GM19438 (cell line): ENCODE results near the gene TMC8.
"Not testable (repeated sequence)": the region's sequence is repeated elsewhere in the genome, so short reads cannot be mapped to it uniquely, and the experiment has no call there.

ENCODE experiments used
- ATAC-seq: cut with Tn5 transposase; IDR thresholded peaks from one replicate; pipeline ENCODE4 v1.9.1; 2021; ENCODE audit warnings: low read depth; ENCODE audit not compliant: unreplicated experiment

Gene TMC8

DNA sequence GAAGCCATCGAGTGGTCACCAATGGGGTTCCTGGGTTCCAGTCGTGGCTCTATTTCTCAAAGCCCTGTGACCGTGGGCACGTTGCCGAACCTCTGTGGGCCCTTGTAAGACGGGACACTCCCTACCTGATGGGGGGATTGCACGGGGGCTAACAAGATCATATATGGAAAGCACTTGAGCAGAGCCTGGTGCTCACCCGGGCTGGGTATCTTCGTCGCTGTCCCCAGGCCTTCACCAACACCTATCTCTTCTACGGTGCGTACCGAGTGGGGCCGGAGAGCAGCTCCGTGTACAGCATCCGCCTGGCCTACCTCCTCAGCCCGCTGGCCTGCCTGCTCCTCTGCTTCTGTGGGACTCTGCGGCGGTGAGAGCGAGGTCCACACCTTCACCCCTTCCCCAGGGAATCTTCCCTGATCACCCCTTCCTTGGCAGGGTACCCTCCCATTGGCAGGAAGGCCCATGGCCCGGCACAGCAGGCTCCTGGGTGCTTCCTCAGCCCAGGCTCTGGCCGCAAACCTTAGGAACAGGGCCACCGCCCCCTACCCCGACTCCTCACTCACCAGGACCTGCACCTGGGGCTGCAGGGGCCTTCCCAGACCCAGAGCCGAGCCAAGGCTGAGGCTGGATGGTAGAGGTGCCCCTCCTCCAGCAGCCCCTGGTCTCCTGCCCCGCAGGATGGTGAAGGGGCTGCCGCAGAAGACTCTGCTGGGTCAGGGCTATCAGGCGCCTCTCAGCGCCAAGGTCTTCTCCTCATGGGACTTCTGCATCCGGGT lies 2.8 kb downstream of the TMC8 start:
- no peak for ATAC-seq

DNA sequence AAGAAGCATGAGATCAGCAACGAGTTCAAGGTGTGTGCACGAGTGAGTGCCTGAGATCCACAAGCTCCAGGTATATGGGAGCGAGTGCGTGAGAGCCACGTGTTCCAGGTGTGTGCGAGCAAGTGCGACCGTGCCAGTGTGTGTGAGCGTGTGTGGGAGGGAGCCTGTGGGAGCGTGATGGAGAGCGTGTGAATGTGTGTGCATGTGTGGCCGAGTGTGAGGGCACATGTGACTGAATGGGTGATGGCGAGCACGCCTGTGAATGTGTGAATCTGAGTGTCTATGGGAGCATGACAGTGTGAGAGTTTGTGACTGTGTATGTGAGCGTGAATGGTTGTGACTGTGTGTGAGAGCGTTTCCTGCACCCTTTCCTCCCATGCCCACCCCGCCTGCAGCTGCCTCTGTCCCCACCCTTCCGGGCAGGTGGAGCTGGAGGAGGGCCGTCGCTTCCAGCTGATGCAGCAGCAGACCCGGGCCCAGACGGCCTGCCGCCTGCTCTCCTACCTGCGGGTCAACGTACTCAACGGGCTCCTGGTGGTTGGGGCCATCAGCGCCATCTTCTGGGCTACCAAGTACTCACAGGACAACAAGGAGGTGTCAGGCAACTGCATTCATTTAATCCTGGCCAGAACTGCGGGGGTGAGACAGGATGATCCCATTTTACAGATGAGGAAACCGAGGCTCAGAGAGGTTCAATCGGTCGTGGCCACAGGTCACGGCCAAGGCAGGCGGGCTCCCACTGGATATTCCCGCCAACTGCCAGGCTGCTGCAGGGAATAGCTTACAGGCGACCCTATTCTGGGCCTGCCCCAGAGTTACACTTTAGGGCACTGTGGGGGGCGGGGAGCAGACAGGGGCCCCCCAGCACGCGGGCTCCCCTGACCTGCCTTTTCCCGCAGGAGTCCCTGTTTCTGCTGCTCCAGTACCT lies 3.7 kb downstream of the TMC8 start:
- no peak for ATAC-seq

DNA sequence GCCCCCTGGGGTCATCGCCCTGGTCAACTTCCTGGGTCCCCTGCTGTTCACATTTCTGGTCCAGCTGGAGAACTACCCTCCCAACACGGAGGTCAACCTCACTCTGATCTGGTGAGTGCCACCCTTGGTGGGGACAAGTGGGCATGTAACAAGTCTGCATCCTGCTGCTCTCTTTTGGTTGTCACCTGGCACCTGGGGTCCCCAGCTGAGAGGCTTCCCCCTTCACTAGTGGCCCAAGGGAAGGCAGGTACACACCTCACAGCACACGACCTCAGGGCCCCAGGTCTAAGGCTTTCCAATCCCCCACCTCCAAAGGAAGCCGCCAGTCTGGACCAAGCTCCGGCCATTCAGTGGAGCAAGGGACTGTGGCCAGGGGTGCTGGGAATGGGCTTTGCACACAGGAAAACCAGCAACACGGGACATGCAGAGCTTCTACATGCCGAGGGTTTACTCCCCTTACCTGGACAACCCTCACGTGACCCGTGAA lies 4.4 kb downstream of the TMC8 start:
- ATAC-seq, result no peak

DNA sequence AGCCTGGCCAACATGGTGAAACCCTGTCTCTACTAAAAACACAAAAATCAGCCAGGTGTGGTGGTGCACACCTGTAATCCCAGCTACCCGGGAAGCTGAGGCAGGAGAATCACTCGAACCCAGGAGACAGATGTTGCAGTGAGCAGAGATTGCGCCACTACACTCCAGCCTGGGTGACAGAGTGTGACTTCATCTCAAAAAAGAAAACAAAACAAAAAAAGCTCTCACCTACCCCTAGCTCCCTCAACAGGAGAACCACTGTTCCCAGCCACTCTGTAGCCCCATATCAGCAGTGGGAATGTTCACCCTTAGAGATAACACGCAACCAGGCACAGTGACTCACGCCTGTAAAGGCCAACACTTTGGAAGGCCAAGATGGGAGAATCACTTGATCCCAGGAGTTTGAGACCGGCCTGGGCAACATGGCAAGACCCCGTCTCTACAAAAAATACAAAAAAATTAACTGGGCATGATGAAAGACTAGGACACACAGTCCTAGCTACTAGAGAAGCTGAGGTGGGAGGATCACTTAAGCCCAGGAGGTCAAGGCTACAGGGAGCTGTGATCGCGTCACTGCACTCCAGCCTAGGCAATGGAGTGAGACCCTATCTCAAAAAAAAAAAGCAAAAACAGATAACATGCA lies 5.4 kb downstream of the TMC8 start:
- no peak for ATAC-seq

DNA sequence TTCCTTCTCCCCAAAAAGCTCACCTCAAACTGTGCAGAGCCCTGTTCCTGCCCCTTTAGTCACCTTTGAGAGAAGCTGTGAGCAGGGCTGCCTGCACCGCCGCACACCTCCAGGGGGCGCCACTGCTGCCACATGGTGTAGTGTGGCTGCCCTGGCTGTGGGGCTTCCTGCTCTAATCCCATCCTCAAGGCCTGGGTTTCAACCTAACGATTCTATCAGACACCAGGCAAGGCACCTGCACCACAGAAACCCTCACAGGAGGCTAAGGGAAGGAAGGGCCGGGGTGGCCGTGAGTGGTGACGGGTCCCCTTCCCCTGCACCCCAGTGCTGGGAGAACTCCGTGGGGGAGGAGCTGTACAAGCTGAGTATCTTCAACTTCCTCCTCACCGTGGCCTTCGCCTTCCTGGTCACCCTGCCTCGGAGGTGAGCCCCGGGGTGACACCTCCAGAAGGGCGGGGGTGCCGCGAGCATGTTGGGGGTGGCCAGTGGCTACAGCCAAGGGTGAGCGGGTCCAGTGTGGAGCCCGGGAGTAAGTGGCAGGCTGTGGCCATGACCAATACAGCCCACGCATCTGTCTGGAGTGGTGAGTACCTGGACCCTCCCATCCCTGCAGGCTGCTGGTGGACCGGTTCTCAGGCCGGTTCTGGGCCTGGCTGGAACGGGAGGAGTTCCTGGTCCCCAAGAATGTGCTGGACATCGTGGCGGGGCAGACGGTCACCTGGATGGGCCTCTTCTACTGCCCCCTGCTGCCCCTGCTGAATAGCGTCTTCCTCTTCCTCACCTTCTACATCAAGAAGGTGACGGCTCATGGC lies 7.0 kb downstream of the TMC8 start:
- no peak for ATAC-seq

DNA sequence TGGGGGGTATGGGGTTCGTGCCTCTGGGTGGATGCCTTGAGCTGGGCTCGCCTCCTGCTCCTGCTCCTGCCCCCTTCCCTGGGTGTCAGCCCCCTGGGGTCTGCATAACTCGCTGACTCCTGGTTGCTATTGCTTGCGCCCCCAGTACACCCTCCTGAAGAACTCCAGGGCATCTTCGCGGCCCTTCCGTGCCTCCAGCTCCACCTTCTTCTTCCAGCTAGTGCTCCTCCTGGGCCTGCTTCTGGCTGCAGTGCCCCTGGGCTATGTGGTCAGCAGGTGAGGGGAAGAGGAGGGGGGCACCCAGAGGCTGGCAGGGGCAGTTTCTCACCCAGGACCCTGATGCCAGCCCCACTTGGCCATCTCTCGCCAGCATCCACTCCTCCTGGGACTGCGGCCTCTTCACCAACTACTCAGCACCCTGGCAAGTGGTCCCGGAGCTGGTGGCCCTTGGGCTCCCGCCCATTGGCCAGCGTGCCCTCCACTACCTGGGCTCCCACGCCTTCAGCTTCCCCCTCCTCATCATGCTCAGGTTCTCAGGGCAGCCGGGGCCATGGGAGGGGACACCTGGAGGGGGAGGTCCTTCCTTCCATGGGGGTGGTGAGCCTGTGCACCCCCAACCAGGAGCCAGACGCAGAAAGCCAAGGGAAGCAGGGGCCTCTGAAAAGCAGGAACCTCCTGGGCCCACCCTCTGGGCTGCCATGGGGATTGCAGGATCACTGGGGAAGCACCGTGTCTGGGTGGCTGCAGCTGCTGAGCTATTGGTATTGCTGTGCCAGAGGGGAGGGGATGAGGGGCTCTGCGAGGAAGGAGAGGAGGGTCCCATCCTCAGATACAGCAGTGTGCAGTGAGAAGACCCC lies 7.9 kb downstream of the TMC8 start:
- no peak for ATAC-seq

DNA sequence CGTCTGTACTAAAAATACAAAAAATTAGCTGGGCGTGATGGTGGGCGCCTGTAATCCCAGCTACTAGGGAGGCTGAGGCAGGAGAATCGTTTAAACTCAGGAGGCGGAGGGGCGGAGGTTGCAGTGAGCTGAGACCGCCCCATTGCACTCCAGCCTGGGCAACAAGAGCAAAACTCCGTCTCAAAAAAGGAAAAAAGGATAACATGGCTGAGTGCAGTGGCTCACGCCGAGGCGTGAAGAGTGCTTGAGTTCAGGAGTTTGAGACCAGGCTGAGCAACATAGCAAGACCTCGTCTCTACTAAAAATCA lies 9.2 kb downstream of the TMC8 start:
- ATAC-seq, result not testable (repeated sequence)

DNA sequence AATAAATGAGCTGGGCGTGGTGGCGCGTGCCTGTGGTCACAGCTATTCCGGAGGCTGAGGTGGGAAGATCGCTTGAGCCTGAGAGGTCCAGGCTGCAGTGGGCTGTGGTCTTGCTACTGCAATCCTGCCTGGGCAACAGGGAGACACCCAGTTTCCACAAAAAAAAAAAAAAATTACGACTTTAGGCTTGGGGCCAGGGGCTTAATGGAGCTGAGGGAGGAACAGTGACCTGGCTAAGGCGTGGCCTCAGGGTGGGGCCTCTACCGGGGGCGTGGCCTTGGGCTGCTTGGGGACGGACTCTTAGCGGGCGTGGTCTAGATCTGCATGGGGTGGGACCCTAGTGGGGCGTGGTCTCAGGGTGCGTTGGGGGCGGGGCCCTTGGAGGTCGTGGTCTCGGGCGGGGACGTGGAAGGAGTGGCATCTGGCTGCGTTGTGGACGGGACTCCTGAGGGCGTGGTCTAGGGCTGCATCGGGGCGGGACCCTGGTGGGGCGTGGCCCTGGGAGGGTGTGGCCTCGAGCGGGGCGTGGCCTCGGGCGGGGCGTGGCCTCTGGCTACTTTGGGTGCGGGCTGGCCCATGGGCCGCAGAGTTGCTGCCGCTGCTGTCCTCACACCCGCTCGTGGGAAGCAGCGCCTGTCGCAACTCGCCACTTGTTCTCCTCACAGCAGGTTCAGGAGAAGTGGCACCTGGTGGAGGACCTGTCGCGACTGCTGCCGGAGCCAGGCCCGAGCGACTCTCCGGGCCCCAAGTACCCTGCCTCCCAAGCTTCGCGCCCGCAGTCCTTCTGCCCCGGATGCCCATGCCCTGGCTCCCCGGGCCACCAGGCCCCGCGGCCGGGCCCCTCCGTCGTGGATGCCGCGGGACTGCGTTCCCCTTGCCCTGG lies 9.8 kb downstream of the TMC8 start:
- ATAC-seq, result peak; percentile 66

DNA sequence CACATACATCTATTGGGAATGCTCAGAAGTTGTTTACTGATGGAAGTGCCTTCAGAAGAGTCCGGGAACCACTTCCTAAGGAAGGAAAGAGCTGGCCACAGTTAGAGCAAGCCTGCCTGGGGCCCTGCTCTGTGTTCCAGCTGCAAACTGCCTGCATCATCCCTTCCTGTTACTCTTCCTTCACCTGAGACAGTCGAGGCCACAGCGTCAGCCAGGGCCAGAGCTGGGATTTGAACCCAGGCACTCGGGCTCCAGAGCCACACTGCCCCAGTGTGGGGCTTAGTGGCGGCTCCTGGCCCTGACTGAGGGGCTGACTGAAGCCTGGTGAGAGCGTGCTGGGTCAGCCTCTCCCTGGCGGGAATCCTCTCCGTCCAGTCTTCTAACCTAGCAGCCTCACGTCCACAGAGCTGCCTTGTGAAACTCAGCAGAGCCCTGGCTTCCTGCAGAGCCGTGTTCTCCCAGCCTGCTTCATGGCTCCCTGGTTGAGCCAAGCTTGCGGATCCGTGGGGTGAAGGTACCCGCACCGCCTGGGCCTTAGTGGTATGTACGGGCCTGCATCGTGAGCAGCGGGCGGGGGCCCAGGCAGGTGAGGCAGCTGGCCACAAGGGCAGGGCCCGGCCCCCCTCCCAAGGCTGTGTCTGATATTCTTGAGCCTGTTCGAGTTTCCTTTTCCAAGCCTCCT lies 11.0 kb downstream of the TMC8 start:
- ATAC-seq, result no peak

DNA sequence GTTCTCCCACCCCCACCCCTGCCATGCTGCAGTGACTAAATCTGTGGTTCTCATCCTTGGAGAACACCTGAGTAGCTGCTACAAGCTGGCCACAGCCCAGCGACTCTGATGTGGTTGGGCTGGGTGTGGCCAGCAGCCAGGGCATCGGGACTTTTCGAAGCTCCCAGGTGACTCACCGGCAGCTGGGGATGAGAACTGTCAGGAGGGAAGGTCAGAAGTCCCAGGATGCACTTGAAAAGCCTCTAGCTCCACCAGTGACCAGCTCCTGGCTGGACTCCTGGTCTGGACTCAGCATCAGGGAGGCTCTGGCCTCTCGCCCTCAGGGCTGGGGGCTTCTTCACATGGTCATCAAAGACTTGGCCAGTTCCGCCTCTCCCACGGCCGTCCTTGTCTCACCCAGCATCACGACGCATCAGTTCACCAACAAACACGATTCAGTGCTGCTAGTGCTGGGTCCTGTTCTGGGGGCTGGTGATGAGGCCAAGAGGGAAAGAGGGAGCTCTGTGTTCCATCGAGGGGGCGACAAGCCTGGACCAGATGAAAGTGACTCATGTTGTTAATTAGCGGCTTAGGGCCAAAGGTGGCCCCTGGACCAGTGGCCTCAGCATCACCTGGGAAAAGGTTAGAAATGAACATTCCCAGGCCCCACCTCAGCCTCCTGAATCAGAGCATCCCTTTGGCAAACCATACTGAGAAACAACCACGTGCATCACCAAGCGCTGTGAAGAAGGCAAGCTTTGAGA lies 11.7 kb downstream of the TMC8 start:
- no peak for ATAC-seq

DNA sequence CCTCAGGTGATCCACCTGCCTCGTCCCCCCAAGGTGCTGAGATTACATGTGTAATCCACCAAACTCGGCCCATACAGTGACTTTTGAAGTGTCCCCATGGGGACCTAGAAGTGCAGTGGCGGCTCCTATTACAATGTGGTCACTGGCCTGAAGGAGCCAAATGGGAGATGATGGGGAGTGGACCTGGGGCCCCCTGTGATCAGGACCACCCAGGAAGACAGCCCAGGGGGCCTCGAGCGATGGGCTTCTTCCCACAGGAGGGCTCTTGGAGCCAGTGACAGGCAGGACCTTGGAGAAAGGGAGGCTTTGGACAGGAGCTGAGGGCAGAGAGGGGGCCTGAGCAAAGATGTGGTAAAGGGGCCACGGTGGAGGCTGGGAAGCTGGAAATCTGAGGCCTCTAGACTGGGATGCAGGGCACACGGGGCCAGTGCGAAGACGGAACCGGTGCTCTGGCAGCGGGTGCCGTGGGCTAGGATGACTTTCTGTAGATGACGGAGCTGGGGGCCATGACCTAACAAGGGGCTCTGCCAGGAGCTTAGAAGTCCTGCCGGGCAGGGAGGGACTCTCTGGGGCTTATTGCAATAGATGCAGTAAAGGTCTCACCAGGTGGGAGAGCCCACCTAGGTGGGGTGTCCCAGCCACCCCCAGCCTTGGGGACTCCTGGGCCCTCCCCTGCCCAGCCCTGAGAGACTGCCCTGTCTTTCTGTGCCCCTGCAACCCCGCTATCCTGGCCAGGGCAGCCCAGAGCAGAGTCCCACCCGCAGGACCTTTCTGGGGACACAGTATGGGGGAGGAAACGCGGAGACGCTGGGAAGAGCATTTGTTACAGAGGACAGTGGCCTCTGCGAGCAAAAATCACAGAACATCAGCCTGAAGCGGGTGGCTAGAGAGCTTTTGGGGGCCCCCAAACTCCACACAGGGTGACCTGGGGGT lies 12.9 kb downstream of the TMC8 start:
- no peak for ATAC-seq

DNA sequence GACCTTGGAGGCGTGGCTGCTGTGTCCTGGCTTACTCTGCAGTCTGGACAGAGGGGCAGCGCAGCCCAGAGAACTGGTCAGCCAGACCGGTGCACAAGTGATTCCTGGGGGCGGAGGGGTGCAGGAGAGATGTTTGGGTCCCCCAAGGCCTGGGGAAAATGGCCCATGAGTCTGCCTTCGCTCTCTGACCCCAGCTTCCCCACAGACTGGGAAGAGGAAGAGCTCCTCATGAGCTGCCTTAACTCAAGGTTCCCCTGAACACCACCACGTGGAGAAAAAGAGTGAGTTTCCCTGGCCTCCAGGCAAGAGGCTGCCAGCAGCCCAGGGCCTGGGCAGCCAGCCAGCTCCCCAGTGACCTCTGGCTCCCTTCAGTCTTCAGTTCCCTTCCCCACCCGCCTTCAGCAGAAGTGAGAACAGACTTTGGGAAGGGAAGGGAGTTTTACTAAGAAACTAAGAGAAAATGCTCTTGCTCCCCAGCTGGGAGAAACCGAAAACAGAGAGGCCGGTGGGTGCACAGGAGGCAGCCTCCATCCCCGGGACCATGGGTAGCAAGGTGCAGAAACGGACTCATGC lies 13.7 kb downstream of the TMC8 start:
- no peak for ATAC-seq

DNA sequence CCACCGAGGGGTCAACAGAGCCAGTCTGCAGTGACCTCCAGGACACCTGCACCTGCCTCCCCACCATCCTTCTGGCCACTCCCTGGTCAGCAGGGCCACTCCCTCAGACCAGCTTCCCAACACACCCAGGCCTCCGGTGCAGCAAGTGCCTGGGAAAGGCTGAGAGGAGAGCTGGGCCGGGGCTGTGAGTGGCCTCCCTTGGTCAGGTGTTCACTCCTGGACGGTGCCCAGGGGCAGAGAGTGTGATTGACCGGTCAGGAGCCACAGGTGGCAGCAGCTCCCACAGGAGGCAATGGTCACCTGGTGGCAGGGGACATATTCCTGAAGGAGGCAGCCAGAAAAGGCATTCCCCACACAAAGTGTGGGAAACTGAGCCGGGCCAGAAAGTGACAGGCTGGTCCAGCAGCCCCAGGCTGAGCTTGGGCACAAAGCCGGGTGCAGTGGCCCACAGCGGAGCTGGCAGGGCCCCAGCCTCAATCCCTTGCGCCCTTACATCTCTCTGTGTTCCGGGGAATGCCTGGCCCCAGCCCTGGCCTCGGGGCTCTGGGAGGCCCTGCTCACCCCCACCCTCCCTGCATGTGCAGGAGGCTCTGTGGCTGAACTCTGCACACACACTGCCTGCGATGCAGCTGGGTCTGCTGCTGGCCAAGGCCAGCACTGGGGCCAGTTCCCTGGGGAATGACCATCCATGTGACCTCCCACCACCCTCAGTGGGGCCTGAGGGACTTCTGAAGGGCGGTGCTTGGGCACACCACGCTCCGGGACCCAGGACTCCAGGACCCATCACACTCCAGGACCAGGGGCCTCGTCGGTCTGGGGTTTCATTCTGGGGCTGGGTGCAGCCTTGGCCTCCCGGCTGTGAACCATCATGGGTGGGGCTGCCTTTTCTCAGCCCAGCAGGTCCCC lies 14.4 kb downstream of the TMC8 start:
- ATAC-seq, result no peak

DNA sequence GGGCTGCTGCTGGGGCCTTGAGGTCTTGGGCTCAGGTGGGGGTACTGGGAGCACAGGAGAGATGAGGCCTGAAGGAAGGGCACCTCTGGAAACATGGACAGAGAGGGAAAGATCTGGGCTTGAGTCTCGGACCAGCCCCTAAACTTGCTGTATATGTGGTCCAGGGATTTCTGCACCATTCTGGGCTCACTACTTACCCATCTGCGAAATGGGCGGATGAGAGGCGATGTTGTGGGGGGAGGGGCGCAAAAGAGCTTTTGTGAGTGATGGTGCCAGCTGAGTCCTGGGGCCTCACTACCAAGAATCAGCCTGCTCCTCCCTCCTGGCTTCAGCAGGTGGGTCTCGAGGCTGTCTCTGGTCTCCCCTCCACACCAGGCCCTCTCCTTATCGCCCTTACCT lies 15.9 kb downstream of the TMC8 start:
- no peak for ATAC-seq

DNA sequence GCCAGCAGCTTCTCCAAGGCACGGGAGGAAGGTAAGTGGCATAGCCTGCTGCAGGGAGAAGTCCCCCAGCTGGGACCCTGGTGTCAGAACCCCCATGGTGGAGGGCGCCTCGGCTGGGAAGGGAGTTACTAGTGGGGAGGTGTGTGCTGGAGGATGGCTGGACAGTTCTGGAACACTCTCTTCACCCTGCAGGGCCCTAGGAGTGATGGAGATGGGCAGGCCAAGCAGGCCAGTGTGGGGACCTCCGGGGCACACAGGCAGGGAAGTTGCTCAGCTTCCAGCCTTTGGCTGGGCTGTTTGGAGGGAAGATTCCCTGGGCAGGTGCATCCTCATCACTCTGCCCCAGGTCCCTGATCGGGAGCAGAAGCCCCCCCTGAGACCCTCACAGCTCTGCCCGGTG lies 16.3 kb downstream of the TMC8 start:
- ATAC-seq, result no peak
